H1 (cell line): ENCODE measurements around the gene SEC61B. TPM values are rescaled to one million over a fixed set of nuclear protein-coding genes. Genes with fewer than 3 reads are reported as not detected.

Experiments
- BCL11A ChIP-seq, 2 experiments: IDR thresholded peaks; one replicate each; pipeline ENCODE4 v1.6.1; 2011; ENCODE audit warnings: low read depth in 2 of 2, low read length in 2 of 2, mild to moderate bottlenecking in 2 of 2
- RXRA ChIP-seq: IDR thresholded peaks from 2 replicates; pipeline ENCODE4 v1.6.1; 2011; ENCODE audit warnings: low read depth, mild to moderate bottlenecking, low read length, moderate library complexity; ENCODE audit not compliant: insufficient read depth
- SRF ChIP-seq: IDR thresholded peaks from 2 replicates; pipeline ENCODE4 v1.6.1; 2011; ENCODE audit warnings: mild to moderate bottlenecking, low read depth, low read length, moderate library complexity
- polyA plus RNA-seq, 7 experiments: library from polyadenylated mRNA; depleted of rRNA in 3 of 7; stranded (reverse) in 5 of 7; unstranded in 2 of 7; fragments of >200 nt in 5 of 7; fragments of 200-250 nt in 2 of 7; gene quantifications; 1 replicate in 5 of 7; 2 replicates in 1 of 7; 4 replicates in 1 of 7; pipeline versions ENCODE4 v1.2.1 to v1.2.3, GENCODE V29; 2011 to 2013; ENCODE audit warnings: missing spikeins in 2 of 7, mixed read lengths in 2 of 7
- total RNA-seq: library from RNA; stranded (reverse); fragmentation: NEBNext Ultra II Directional; extraction: Animal tissue kit (Norgen Biotek cat#: 25700); gene quantifications from 2 replicates; pipeline ENCODE4 v1.2.1, GENCODE V29; 2021
- TF ChIP-seq, protein P1 (sequence below): IDR thresholded peaks from 2 replicates; pipeline ENCODE4 v1.6.1; 2012; ENCODE audit warnings: inconsistent platforms

The SEC61B gene
- total and polyA plus RNA-seq, 2 of the 8 experiments (the other 6 are each of a cell fraction or from before 2014, with no cell fraction given), result 155 to 379 TPM

GRCh38 chr9:99259231-99259918 lies 37.3 kb downstream of the SEC61B start (continued):
- TF ChIP-seq RXRA (no peak), SRF (no peak), BCL11A (IDR thresholded peaks at IDR 0.05; ENCODE audit: low read depth in 2 of 2, low read length in 2 of 2) (no peak)
- TF ChIP-seq, protein P1, sequence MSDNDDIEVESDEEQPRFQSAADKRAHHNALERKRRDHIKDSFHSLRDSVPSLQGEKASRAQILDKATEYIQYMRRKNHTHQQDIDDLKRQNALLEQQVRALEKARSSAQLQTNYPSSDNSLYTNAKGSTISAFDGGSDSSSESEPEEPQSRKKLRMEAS, result peak; percentile 33; the same call in 1 of the 2 replicates
- TF ChIP-seq, all 59 proteins: peak for 3
